GM21423 (cell line): ENCODE results near the gene RAD51B.

Source experiments
- ATAC-seq: cut with Tn5 transposase; IDR thresholded peaks from one replicate; pipeline ENCODE4 v1.9.1; 2021; ENCODE audit warnings: mild to moderate bottlenecking, moderate library complexity; ENCODE audit not compliant: unreplicated experiment

Gene RAD51B

GRCh38 chr14:68229423-68230100 lies 410.0 kb downstream of the RAD51B start:
- ATAC-seq: no peak

- ATAC-seq: no peak
Observed at GRCh38 chr14:68230202-68230949, 410.8 kb downstream of the RAD51B start.

GRCh38 chr14:68230950-68231717 lies 411.6 kb downstream of the RAD51B start:
- no peak for ATAC-seq

GRCh38 chr14:68231898-68232297 lies 412.3 kb downstream of the RAD51B start:
- no peak for ATAC-seq

GRCh38 chr14:68232300-68233055 lies 412.9 kb downstream of the RAD51B start:
- no peak for ATAC-seq

GRCh38 chr14:68233101-68233784 lies 413.7 kb downstream of the RAD51B start:
- ATAC-seq: no peak

- ATAC-seq: no peak
Observed at GRCh38 chr14:68234101-68234905, 414.7 kb downstream of the RAD51B start.

GRCh38 chr14:68235011-68235410 lies 415.4 kb downstream of the RAD51B start:
- ATAC-seq: no peak

- ATAC-seq: no peak
Observed at GRCh38 chr14:68236582-68237458, 417.2 kb downstream of the RAD51B start.

- no peak for ATAC-seq
Observed at GRCh38 chr14:68238551-68238950, 419.0 kb downstream of the RAD51B start.

- ATAC-seq: no peak
Observed at GRCh38 chr14:68238976-68239375, 419.4 kb downstream of the RAD51B start.

- ATAC-seq: no peak
Observed at GRCh38 chr14:68239988-68240771, 420.6 kb downstream of the RAD51B start.

GRCh38 chr14:68241862-68242487 lies 422.4 kb downstream of the RAD51B start:
- ATAC-seq: no peak

GRCh38 chr14:68243450-68244010 lies 424.0 kb downstream of the RAD51B start:
- ATAC-seq: no peak

GRCh38 chr14:68244262-68244980 lies 424.8 kb downstream of the RAD51B start:
- no peak for ATAC-seq
